ENCODE results near the gene CCDC57.
"Not testable (repeated sequence)": the region's sequence is repeated elsewhere in the genome, so short reads cannot be mapped to it uniquely, and the experiment has no call there.

CCDC57 gene

GRCh38 chr17:82219753-82220709, 7.4 kb upstream of the CCDC57 start:
- DNase-seq = no peak

- DNase-seq = no peak
Observed at GRCh38 chr17:82219083-82219482, 6.4 kb upstream of the CCDC57 start.

- no peak for DNase-seq
Observed at GRCh38 chr17:82218349-82219075, 5.9 kb upstream of the CCDC57 start.

GRCh38 chr17:82217530-82218204, 5.0 kb upstream of the CCDC57 start:
- DNase-seq = no peak

- DNase-seq = no peak
Observed at GRCh38 chr17:82217120-82217529, 4.5 kb upstream of the CCDC57 start.

GRCh38 chr17:82216301-82217119, 3.9 kb upstream of the CCDC57 start:
- peak; percentile 61 for DNase-seq

GRCh38 chr17:82215972-82216300, 3.3 kb upstream of the CCDC57 start:
- DNase-seq = no peak

- no peak for DNase-seq
Observed at GRCh38 chr17:82215095-82215971, 2.7 kb upstream of the CCDC57 start.

GRCh38 chr17:82214012-82214628, 1.5 kb upstream of the CCDC57 start:
- no peak for DNase-seq

GRCh38 chr17:82213251-82214011, 789 bp upstream of the CCDC57 start:
- peak; percentile 57 for DNase-seq

GRCh38 chr17:82210655-82211054, 2.0 kb downstream of the CCDC57 start:
- DNase-seq = not testable (repeated sequence)

GRCh38 chr17:82205720-82206508, 6.7 kb downstream of the CCDC57 start:
- peak; percentile 84 for DNase-seq

- no peak for DNase-seq
Observed at GRCh38 chr17:82204831-82205719, 7.6 kb downstream of the CCDC57 start.

- DNase-seq = no peak
Observed at GRCh38 chr17:82203920-82204319, 8.7 kb downstream of the CCDC57 start.

- no peak for DNase-seq
Observed at GRCh38 chr17:82202981-82203380, 9.7 kb downstream of the CCDC57 start.

- DNase-seq = no peak
Observed at GRCh38 chr17:82201498-82201910, 11.1 kb downstream of the CCDC57 start.

GRCh38 chr17:82200743-82201497, 11.7 kb downstream of the CCDC57 start:
- DNase-seq = peak; percentile 93

Measured in central memory CD4-positive, alpha-beta T cell (primary cell).